Gastroesophageal sphincter (tissue), 4 donors: ENCODE results near the gene PRKAB2. TPM values are rescaled to one million over a fixed set of nuclear protein-coding genes. Genes with fewer than 3 reads are reported as not detected.

ENCODE experiments used
- ATAC-seq: fragments of 150-250 bp; one replicate; pipeline ENCODE4 v1.9.1; 2016; ENCODE audit warnings: mild to moderate bottlenecking, moderate library complexity
- H3K27ac ChIP-seq, 4 donors: fragments of 200-600 bp; sonication (generic) in 3 of 4; 1 replicate in 3 of 4; 2 replicates in 1 of 4; pipeline ENCODE4 v1.5.1; 2016 to 2019
- H3K27me3 ChIP-seq: fragments of 200-600 bp; sonication (generic); one replicate; pipeline ENCODE4 v1.5.1; 2019
- H3K36me3 ChIP-seq, 2 donors: fragments of 200-600 bp; sonication (generic); one replicate each; pipeline ENCODE4 v1.5.1; 2019; ENCODE audit warnings: control low read depth in 1 of 2
- H3K4me1 ChIP-seq, 3 donors: fragments of 200-600 bp; sonication (generic); 1 replicate in 2 of 3; 2 replicates in 1 of 3; pipeline ENCODE4 v1.5.1; 2016 to 2019; ENCODE audit warnings: control low read depth in 2 of 3
- H3K4me3 ChIP-seq, 2 donors: fragments of 200-600 bp; sonication (generic); one replicate each; pipeline ENCODE4 v1.5.1; 2019; ENCODE audit warnings: mild to moderate bottlenecking in 1 of 2, moderate library complexity in 1 of 2
- H3K9me3 ChIP-seq, 3 donors: fragments of 200-600 bp; sonication (generic); one replicate each; pipeline ENCODE4 v1.5.1; 2017 to 2019; ENCODE audit warnings: control low read depth in 2 of 3
- EP300 ChIP-seq: sonication (generic); formaldehyde crosslinking; IDR thresholded peaks from one replicate; pipeline ENCODE4 v1.6.1; 2017; ENCODE audit warnings: antibody characterized with exemption, mild to moderate bottlenecking
- POLR2A ChIP-seq, 2 donors: fragments of 450-650 bp; IDR thresholded peaks; one replicate each; pipeline ENCODE4 v1.6.1; 2017; ENCODE audit warnings: antibody characterized with exemption in 2 of 2, mild to moderate bottlenecking in 2 of 2, moderate library complexity in 1 of 2
- POLR2AphosphoS5 ChIP-seq: sonication (generic); formaldehyde crosslinking; IDR thresholded peaks from one replicate; pipeline ENCODE4 v1.6.1; 2017; ENCODE audit warnings: antibody characterized with exemption
- WGBS, 2 donors: methylation state at CpG; one replicate each; pipeline ENCODE4 v1.1.5; 2018; ENCODE audit warnings: low coverage in 1 of 2; 5-methylcytosine and 5-hydroxymethylcytosine counted together
- total RNA-seq, 4 donors: library from RNA; depleted of rRNA; stranded (reverse); fragments of >200 nt; gene quantifications; one replicate each; pipeline ENCODE4 v1.1.0, GENCODE V29; 2016
- TF ChIP-seq, protein P1 (sequence below), 4 experiments: fragments of 200-600 bp in 2 of 4; fragments of 450-650 bp in 2 of 4; sonication (generic) in 1 of 4; IDR thresholded peaks; one replicate each; pipeline ENCODE4 v1.5.1; 2017 to 2019; ENCODE audit warnings: antibody characterized with exemption in 4 of 4, mild to moderate bottlenecking in 2 of 4, moderate library complexity in 2 of 4

The PRKAB2 gene
- total RNA-seq, 4 donors from 2014 or later = 24.9 to 51.4 (median 39.4) TPM

- Histone ChIP-seq H3K27ac (no peak overlapping the region), H3K4me3 (no peak overlapping the region), H3K27me3 (no peaks in the 10 kb centered on the region), H3K4me1 (no peaks in the 10 kb centered on the region), H3K9me3 (no peaks in the 10 kb centered on the region), H3K36me3 (peaks cover 0 to 11% of the 10 kb centered on the region in 2 donors)
- ATAC-seq = no peak
- TF ChIP-seq POLR2A (IDR thresholded peaks at IDR 0.05) (no peak), POLR2AphosphoS5 (no peak), EP300 (no peak)
- TF ChIP-seq, protein P1, sequence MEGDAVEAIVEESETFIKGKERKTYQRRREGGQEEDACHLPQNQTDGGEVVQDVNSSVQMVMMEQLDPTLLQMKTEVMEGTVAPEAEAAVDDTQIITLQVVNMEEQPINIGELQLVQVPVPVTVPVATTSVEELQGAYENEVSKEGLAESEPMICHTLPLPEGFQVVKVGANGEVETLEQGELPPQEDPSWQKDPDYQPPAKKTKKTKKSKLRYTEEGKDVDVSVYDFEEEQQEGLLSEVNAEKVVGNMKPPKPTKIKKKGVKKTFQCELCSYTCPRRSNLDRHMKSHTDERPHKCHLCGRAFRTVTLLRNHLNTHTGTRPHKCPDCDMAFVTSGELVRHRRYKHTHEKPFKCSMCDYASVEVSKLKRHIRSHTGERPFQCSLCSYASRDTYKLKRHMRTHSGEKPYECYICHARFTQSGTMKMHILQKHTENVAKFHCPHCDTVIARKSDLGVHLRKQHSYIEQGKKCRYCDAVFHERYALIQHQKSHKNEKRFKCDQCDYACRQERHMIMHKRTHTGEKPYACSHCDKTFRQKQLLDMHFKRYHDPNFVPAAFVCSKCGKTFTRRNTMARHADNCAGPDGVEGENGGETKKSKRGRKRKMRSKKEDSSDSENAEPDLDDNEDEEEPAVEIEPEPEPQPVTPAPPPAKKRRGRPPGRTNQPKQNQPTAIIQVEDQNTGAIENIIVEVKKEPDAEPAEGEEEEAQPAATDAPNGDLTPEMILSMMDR (IDR thresholded peaks at IDR 0.05) = no peak
- WGBS, 2 donors = 60 to 78% methylated on average over 1 to 2 of the region's 2 CpGs
Observed at GRCh38 chr1:147210987-147211386, 38.7 kb upstream of the PRKAB2 start.

- no peaks in the 10 kb centered on the region for H3K9me3 ChIP-seq
- H3K4me3 ChIP-seq = no peak overlapping the region
- no peaks in the 10 kb centered on the region for H3K4me1 ChIP-seq
- no peaks in the 10 kb centered on the region for H3K27me3 ChIP-seq
- TF ChIP-seq POLR2A (IDR thresholded peaks at IDR 0.05) = no peak
- TF ChIP-seq POLR2AphosphoS5 = no peak
- 93% methylated on average over 3 of the region's 3 CpGs for WGBS, 2 donors
- H3K27ac ChIP-seq = no peak overlapping the region
- peaks cover 0 to 11% of the 10 kb centered on the region in 2 donors for H3K36me3 ChIP-seq
- ATAC-seq = no peak
Observed at GRCh38 chr1:147209825-147210821, 37.9 kb upstream of the PRKAB2 start.

GRCh38 chr1:147208619-147209018 is 36.3 kb upstream of the PRKAB2 start:
- 92 to 100% methylated on average over 3 of the region's 7 CpGs for WGBS, 2 donors
- no peaks in the 10 kb centered on the region for H3K9me3 ChIP-seq
- no peak overlapping the region for H3K4me3 ChIP-seq
- no peaks in the 10 kb centered on the region for H3K4me1 ChIP-seq
- no peak for TF ChIP-seq POLR2A (IDR thresholded peaks at IDR 0.05)
- TF ChIP-seq EP300 = no peak
- TF ChIP-seq, protein P1 (IDR thresholded peaks at IDR 0.05) = no peak
- no peak for TF ChIP-seq POLR2AphosphoS5
- H3K36me3 ChIP-seq = peaks cover 0 to 16% of the 10 kb centered on the region in 2 donors
- no peak for ATAC-seq
- no peak overlapping the region for H3K27ac ChIP-seq
- no peaks in the 10 kb centered on the region for H3K27me3 ChIP-seq

GRCh38 chr1:147207192-147207591 is 34.9 kb upstream of the PRKAB2 start:
- TF ChIP-seq, protein P1 (IDR thresholded peaks at IDR 0.05) = no peak
- TF ChIP-seq POLR2AphosphoS5 (no peak), POLR2A (IDR thresholded peaks at IDR 0.05) (no peak), EP300 (no peak)
- no peaks in the 10 kb centered on the region for H3K27me3 ChIP-seq
- no peak for ATAC-seq
- no peak overlapping the region for H3K27ac ChIP-seq
- peaks cover 0 to 14% of the 10 kb centered on the region in 2 donors for H3K36me3 ChIP-seq
- H3K4me1 ChIP-seq = no peaks in the 10 kb centered on the region
- 64 to 75% methylated on average over 1 of the region's 1 CpG for WGBS, 2 donors
- H3K4me3 ChIP-seq = no peak overlapping the region
- H3K9me3 ChIP-seq = no peaks in the 10 kb centered on the region

- Histone ChIP-seq H3K9me3 (no peaks in the 10 kb centered on the region), H3K27ac (no peak overlapping the region), H3K4me3 (no peak overlapping the region), H3K27me3 (no peaks in the 10 kb centered on the region), H3K4me1 (no peaks in the 10 kb centered on the region), H3K36me3 (peaks cover 0 to 8% of the 10 kb centered on the region in 2 donors)
- TF ChIP-seq POLR2AphosphoS5 (no peak), EP300 (no peak), POLR2A (IDR thresholded peaks at IDR 0.05) (no peak)
- TF ChIP-seq, protein P1 (IDR thresholded peaks at IDR 0.05) = no peak
- no peak for ATAC-seq
- 94% methylated on average over 2 of the region's 3 CpGs for WGBS, 2 donors
Observed at GRCh38 chr1:147204080-147204479, 31.8 kb upstream of the PRKAB2 start.
